Right renal pelvis (tissue), 4 donors: ENCODE measurements around the gene CDPF1. TPM values are rescaled to one million over a fixed set of nuclear protein-coding genes. Genes with fewer than 3 reads are reported as not detected.
"Not testable (repeated sequence)": the region's sequence is repeated elsewhere in the genome, so short reads cannot be mapped to it uniquely, and the experiment has no call there.

Source experiments
- DNase-seq, 4 donors: peaks; one replicate each; pipeline ENCODE4 v3.0.0-alpha.2; 2013; ENCODE audit warnings: low read depth in 4 of 4, low spot score in 3 of 4, missing footprints in 1 of 4
- polyA plus RNA-seq, 4 donors: library from polyadenylated mRNA; unstranded; fragments of 120-200 nt; gene quantifications; one replicate each; pipeline ENCODE4 v1.2.1, GENCODE V29; 2013; ENCODE audit not compliant: insufficient read length in 4 of 4

CDPF1 gene
- polyA plus RNA-seq, 4 donors: 11.2 to 14.9 (median 13.9) TPM

- DNase-seq: no peak
These were observed 20.4 kb downstream of the CDPF1 start for GRCh38 chr22:46229701-46230100.

DNA sequence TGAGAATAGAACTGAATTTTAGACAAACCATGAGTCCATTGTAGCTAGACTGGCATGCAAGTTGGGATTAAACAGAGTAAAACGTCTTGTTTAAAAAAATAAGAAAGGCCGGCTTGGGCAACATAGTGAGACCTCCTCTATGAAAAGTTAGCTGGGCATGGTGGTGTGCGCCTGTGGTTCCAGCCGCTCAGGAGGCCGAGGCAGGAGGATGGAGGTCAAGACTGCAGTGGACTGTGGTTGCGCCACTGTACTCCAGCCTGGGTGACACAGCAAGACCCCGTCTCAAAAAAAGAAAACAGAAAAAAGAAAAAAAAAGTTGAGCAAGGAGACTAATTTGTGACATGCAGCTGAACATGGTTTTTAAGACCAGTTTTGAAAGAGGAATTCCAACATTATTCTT is 23.5 kb downstream of the CDPF1 start:
- DNase-seq: no peak

GRCh38 chr22:46225631-46226030 is 24.5 kb downstream of the CDPF1 start:
- no peak for DNase-seq

DNA sequence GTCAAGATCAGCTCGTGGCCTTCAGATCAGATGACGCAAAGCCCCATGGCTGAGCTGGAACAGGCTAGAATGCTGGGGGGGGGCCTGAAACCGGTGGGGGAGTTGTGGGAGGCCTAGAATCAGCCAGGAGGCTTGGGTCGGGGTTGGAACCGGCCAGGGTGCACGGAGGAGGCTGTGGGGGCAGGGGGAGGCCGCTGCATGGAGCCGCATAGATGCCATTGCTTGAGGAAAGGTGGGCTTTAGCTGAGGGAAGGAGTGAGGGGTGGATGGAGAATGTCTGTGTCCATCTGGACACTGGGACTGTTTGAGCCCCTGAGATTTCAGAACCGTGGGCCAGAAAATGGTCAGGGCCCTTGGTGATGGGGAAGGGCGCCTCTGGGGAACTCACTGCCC is 25.2 kb downstream of the CDPF1 start:
- DNase-seq: no peak

DNA sequence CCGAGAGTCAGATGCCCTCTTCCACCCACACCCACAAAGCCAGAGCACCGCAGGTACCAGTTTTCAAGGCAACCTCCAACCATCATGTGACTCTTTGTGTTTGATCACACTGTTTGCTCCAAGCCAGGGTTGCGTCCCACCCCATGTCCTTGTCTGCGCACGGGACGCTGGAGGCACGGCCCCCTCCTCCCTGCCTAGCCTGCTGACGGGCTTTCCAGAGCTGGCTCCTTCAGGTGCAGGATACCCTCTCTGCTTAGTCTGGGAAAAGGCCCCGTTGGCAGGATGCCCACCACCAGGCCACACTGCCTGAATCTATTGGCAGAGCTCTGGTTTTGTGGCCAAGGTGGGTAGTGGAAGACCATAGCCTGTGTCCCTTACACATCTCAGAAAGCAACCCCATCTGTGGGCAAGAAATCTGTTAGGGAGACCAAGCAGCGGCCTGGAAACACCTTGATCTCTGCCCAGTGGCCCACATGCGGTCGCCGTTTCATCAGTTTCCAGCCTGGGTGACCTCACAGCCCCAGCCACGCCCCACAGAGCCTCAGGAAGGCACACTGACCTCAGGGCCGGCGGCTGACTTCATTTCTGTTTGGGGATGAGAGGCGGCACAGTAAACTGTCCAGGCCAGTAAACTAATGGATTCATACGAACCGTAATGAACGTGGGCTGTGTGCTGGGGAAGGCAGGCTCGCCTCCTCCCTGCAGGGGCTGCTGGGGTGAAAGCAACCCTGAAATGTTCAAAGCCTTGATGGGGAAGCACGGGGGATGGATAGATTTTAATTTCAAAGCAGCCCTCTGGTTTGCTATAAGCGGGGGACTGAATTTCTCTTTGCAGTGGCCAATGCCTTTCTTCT is 25.8 kb downstream of the CDPF1 start:
- no peak for DNase-seq

DNA sequence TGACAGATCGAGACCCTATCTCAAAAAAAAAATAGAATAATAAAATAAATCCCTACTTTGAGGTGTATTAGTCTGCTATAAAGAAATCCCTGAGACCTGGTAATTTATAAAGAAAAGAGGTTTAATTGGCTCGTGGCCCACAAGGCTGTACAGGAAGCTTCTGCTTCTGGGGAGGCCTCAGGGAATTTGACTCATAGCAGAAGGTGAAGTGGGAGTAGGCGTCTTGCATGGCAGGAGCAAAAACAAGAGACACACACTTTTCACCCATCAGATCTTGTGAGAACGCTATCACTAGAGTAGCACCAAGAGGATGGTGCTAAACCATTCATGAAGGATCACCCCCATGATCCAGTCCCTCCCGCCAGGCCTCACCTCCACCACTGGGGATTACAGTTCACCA is 29.2 kb downstream of the CDPF1 start:
- DNase-seq: no peak

GRCh38 chr22:46219636-46220035 is 30.5 kb downstream of the CDPF1 start:
- DNase-seq: no peak

- DNase-seq: no peak
These were observed 35.5 kb downstream of the CDPF1 start for GRCh38 chr22:46214616-46215015.

GRCh38 chr22:46214149-46214548 is 35.9 kb downstream of the CDPF1 start:
- DNase-seq: no peak

GRCh38 chr22:46213052-46213451 is 37.0 kb downstream of the CDPF1 start:
- DNase-seq: no peak

DNA sequence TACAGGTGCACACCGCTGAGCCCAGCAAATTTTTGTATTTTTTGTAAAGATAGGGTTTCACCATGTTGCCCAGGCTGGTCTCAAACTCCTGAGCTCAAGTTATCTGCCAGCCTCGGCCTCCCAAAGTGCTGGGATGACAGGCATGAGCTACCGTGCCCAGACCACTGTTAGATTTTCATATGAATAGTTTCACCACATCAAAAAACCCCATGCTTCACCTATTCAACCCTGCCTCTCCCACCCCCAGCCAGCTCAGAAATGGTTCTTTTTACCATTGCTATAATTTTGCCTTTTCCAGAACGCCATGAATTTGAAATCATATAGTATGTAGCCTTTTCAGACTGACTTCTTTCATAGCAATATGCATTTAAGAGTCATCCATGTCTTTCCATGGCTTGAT is 37.9 kb downstream of the CDPF1 start:
- no peak for DNase-seq

- DNase-seq: no peak
These were observed 40.8 kb downstream of the CDPF1 start for GRCh38 chr22:46209262-46209661.

- no peak for DNase-seq
These were observed 46.5 kb downstream of the CDPF1 start for GRCh38 chr22:46203601-46203980.

DNA sequence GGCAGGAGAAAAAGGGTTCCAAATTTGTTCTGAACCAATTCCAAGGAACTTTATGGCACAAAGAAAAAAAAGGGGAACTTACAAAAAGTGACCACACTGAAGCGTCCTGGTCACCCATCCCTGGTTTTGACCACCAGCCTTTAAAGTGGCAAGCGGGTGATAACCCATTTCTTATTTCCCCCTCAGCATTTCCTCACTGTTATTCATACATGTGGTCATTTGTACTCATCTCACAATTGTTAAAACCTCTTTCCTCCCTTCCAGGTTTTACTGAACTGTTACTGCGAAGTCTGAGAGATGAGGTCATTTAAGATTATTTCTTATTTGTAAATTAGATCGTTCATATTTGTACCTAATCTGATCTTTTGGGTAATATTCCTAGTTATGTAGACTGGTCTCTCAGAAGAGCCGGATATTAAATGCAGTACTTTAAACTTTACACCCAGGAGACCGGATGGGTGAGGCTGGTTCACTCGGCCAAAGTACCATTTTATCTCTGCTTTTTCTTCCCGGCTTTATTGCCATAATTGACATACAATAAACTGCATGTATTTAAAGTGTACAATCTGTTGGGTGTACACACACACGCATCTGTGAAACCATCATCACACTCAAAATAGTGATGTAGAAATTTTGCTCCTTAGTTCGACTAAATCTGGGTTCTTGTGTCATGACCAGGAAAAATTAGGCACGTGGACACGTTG is 47.0 kb downstream of the CDPF1 start:
- no peak for DNase-seq

- no peak for DNase-seq
These were observed 48.9 kb downstream of the CDPF1 start for GRCh38 chr22:46201059-46201757.

GRCh38 chr22:46198806-46199205 is 51.3 kb downstream of the CDPF1 start:
- DNase-seq: not testable (repeated sequence)

DNA sequence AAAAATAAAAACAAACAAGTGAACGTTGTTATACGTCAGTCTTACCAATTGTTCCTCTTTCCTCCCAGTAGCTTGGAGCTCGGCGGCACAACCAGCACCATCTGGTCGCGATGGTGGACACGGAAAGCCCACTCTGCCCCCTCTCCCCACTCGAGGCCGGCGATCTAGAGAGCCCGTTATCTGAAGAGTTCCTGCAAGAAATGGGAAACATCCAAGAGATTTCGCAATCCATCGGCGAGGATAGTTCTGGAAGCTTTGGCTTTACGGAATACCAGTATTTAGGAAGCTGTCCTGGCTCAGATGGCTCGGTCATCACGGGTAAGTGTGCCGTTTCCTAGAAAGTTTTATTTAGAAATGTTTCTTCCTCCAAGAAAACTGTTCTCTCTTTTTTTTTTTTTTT is 51.8 kb downstream of the CDPF1 start:
- DNase-seq: no peak

DNA sequence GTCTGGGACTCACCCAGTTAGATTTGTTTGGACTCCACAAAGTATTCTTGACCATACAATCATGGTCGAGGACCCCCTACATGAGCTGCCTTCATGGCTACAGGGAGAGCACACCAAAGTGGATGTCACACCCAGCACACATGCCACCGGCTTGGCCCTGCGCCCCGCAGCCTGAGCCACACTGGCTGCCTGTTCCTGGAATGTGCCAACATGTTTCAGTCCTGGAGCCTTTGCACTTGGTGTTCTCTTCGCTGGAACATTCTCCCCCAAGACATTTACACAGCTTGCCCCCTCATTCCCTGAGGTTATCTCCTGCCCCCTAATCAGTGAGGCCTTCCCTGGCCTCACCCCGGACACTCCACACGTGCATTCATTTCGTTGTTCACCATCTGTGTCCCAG is 53.8 kb downstream of the CDPF1 start:
- DNase-seq: no peak

GRCh38 chr22:46195487-46196165 is 54.5 kb downstream of the CDPF1 start:
- DNase-seq: no peak
